HG02623 (cell line): Measurements from ENCODE around the gene STRA6.

Experiments
- ATAC-seq: cut with Tn5 transposase; IDR thresholded peaks from one replicate; pipeline ENCODE4 v1.9.1; 2021; ENCODE audit warnings: moderate library complexity; ENCODE audit not compliant: unreplicated experiment

STRA6 gene

DNA sequence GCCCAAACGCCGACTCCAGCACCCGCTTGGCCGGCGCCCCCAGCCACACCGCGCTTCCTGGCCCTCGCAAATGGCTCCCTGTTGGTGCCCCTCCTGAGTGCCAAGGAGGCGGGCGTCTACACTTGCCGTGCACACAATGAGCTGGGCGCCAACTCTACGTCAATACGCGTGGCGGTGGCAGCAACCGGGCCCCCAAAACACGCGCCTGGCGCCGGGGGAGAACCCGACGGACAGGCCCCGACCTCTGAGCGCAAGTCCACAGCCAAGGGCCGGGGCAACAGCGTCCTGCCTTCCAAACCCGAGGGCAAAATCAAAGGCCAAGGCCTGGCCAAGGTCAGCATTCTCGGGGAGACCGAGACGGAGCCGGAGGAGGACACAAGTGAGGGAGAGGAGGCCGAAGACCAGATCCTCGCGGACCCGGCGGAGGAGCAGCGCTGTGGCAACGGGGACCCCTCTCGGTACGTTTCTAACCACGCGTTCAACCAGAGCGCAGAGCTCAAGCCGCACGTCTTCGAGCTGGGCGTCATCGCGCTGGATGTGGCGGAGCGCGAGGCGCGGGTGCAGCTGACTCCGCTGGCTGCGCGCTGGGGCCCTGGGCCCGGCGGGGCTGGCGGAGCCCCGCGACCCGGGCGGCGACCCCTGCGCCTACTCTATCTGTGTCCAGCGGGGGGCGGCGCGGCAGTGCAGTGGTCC lies 68.7 kb downstream of the STRA6 start:
- no peak for ATAC-seq

DNA sequence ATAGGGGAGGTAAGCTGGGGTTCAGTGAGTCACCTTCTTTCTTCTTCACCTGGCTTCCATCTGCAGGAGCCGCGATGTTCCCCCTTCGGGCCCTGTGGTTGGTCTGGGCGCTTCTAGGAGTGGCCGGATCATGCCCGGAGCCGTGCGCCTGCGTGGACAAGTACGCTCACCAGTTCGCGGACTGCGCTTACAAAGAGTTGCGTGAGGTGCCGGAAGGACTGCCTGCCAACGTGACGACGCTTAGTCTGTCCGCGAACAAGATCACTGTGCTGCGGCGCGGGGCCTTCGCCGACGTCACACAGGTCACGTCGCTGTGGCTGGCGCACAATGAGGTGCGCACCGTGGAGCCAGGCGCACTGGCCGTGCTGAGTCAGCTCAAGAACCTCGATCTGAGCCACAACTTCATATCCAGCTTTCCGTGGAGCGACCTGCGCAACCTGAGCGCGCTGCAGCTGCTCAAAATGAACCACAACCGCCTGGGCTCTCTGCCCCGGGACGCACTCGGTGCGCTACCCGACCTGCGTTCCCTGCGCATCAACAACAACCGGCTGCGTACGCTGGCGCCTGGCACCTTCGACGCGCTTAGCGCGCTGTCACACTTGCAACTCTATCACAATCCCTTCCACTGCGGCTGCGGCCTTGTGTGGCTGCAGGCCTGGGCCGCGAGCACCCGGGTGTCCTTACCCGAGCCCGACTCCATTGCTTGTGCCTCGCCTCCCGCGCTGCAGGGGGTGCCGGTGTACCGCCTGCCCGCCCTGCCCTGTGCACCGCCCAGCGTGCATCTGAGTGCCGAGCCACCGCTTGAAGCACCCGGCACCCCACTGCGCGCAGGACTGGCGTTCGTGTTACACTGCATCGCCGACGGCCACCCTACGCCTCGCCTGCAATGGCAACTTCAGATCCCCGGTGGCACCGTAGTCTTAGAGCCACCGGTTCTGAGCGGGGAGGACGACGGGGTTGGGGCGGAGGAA lies 69.6 kb downstream of the STRA6 start:
- no peak for ATAC-seq

DNA sequence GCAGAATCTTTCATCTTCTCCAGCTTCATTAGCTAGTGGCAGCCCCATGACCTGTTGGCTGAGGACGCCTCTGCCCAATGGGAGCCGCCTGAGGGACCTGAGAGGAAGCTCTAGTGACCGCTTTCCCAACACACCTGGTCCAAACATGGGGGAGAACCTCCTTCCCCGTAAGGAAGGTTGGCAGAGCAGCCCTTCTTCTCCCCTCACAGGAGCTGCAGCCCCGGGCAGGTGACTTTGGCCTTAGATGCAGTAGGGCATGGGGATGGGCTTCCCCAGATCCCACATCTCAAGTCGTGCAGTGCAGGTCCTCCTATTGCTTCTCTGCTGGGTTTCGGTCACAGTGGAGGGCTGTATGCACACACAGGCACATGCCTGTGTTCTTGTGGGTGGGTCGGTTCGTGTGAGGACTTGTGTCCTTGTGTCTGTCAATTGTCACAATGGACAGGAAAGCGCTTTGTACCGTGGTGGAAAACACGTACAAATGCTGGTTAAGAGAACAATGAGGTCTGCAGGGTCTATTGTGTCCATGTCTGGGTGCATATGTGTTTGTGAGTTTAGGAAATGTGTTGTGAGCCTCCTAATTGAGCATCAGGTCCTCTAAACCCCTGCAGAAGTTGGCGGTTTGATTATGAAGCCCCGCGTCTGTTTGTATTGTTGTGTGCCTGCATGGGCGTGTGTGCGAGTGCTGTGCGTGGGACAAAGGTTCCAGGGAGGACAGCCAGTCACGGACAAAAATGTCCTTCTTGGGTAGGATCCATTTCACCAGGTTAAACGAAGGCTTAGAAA lies 70.8 kb downstream of the STRA6 start:
- ATAC-seq: no peak

DNA sequence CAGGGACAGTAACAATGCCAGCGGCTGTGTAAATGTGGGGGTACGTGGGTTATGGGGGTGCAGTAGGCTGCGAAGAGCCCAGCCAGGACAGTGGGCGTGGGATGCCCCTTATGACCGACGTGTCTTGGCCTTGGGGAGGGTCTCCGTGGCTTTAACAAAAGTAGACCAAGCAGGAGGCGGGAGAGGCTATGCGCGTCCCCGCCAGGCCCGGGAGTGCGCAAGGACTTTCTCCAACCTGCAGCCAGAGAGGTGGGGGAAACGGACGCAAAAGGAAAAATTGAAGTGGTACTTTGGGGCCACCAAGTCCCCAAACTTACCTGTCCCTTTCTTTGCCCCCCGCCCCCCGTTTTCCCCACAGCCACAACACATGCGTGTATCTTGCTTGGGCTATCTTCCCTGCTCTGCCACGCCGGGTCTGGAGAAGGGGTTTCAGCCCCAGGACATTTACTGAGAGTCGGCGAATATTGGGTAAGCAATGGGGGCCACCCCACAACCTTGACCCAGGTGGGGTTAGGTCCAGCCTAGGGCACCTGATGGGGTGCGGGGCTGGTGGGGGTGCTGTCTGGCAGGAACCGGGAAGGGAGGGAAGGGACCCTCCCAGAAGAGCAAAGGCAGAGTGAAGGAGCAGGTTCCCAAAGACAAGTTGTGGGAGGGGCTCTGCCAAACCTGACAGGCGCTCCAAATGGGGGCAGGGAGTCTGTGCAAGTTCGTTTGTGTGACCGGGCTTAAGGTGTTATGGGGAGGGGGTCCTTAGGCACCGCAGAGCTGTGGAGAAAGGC lies 71.5 kb downstream of the STRA6 start:
- ATAC-seq: no peak

DNA sequence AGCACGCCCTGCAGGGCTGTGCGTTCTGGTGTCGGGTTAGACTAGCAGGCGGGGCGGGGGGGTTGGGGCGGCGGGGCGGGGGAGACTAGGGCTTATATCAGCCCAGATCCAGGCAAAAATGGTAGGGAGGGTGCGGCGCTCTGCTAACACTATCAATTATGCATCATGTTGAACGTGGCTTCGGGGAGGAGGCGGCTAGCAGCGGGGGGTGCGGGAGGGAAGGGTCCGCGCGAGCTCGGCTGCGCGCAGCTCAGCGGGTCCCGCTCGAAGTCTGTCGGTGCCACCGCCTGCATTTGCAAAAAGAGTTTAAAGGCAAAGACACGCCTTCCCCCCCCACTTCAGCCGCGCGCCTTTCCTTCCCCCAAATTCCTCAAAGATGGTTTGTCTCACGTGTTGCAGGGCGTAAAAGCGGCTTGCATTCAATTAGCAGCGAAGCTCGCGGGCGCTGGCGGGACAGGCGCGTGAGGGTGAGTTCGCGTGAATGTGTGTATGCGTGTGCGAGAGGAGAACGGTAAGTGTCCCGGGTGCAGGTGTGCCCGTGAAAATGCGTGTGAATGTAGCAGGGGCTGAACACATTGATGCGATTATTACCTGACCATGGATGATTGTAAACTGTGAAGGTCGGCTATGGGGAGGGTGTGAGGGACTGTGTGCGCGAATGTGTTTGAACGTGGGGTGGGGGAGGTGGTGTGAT lies 72.3 kb downstream of the STRA6 start, which contains the start of gene ISLR2:
ISLR2 (plus strand) TSS at position 432 of the 694 bp plus-strand sequence. CDS start 2,169 bp downstream, outside the sequence.
- no peak for ATAC-seq

DNA sequence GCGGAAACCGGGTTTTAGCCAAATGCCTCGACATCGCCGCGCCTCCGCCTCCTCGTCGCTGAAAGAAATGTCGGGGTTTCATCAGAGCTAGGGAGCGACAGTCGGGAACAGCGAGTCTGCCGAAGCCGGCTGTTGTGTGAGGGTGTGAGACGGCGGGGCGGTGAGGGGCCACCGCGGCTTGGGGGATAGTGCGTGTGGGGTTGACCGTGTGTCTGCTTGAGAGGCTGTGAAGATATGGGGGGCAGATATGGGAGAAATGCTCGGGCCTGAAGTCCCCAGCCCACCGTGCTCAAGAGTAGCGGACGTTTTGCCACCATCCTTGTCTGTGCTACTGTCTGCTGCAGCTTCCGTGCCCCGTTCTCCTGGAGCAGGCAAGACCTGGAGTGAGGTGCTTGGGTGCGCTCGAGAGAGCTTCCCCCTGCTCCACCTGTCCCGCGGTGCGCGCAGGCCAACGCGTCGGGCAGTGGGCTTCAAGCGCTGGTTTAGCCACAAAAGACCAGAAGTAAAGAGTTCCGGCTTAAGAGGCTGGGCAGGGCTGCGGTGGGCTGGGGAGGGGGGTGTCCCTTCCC lies 72.9 kb downstream of the STRA6 start:
- no peak for ATAC-seq
